ENCODE measurements around the gene MCF2L2. TPM values are rescaled to one million over a fixed set of nuclear protein-coding genes. Genes with fewer than 3 reads are reported as not detected.

Gene MCF2L2
- total and polyA plus RNA-seq, 2 donors (not counting 3 experiments of a cell fraction or from before 2014, with no cell fraction given), result 0.15 to 1.1 TPM

GRCh38 chr3:183284570-183284969, 143.8 kb downstream of the MCF2L2 start:
- Histone ChIP-seq H3K36me3 (ENCODE audit: control insufficient read depth in 2 of 2, extremely low read depth in 1 of 2, insufficient read depth in 2 of 2, low read length in 2 of 2) (no peaks in the 10 kb centered on the region), H3K27me3 (ENCODE audit: control insufficient read depth in 2 of 2, insufficient read depth in 2 of 2, low read length in 2 of 2) (no peaks in the 10 kb centered on the region), H3K79me2 (ENCODE audit: control insufficient read depth, insufficient read depth, low read length) (no peaks in the 10 kb centered on the region), H3K4me3 (replicated peaks in 1 of 3; ENCODE audit: insufficient read depth in 1 of 3, low read depth in 1 of 3, low read length in 3 of 3) (no peak overlapping the region), H3K27ac (ENCODE audit: insufficient read depth, low read depth, low read length) (peak overlapping the region; percentile 91), H3K9me1 (replicated peaks; ENCODE audit: control insufficient read depth, extremely low read depth, insufficient read depth, low read length) (no peaks in the 10 kb centered on the region), H3K4me2 (ENCODE audit: insufficient read depth, low read length) (no peak overlapping the region), H2AFZ (ENCODE audit: low read depth, low read length) (no peak overlapping the region), H3K4me1 (ENCODE audit: control insufficient read depth, extremely low read depth, insufficient read depth, low read length) (peaks cover 30% of the 10 kb centered on the region), H3K9me3 (replicated peaks; ENCODE audit: control insufficient read depth, insufficient read depth, low read length) (no peaks in the 10 kb centered on the region), H3K9ac (replicated peaks; ENCODE audit: extremely low read depth, insufficient read depth, low read length) (no peak overlapping the region), H4K20me1 (replicated peaks; ENCODE audit: control insufficient read depth, extremely low read depth, insufficient read depth, low read length) (no peaks in the 10 kb centered on the region)
- dilution Hi-C loops (cut with MboI; ENCODE audit: extremely low pct_ligation_motif_present, low sequenced_read_pairs) (no loop called here), intact Hi-C loops (cut with micrococcal nuclease) (loop anchor here (2.0 kb wide), 1 partner anchor 162 kb away; no protein-coding TSS in a partner anchor)
- CTCF ChIA-PET, result interaction anchor here (1.3 to 3.2 kb wide), 9 partner anchors 10 to 100 kb away, joined by 3 to 30 read pairs (median 9); no protein-coding TSS in a partner anchor
- POLR2A ChIA-PET, result interaction anchor here (1.0 kb wide), 1 partner anchor 100 kb away, joined by 4 read pairs; no protein-coding TSS in a partner anchor
- TF ChIP-seq POLR2AphosphoS5 (IDR thresholded peaks at IDR 0.05; ENCODE audit: insufficient read depth, low read depth, low read length), result no peak
- TF ChIP-seq JUN (IDR thresholded peaks at IDR 0.05; ENCODE audit: borderline replicate concordance, insufficient read depth, insufficient read length, low read depth), result no peak
- no peak for TF ChIP-seq MAX (IDR thresholded peaks at IDR 0.05; ENCODE audit: insufficient read depth, insufficient read length)
- no peak for TF ChIP-seq EZH2 (IDR thresholded peaks at IDR 0.05; ENCODE audit: borderline replicate concordance, low read depth, low read length, severe bottlenecking)
- TF ChIP-seq GATA2 (IDR thresholded peaks at IDR 0.05; ENCODE audit: insufficient read depth, insufficient read length, low read depth, low read length), result no peak
- TF ChIP-seq POLR2A (IDR thresholded peaks at IDR 0.05; ENCODE audit: low read depth, low read length), result no peak
- no peak for TF ChIP-seq FOS (IDR thresholded peaks at IDR 0.05; ENCODE audit: borderline replicate concordance, insufficient read depth, low read length)
- TF ChIP-seq CTCF (IDR thresholded peaks at IDR 0.05; ENCODE audit: extremely low read depth in 1 of 2, insufficient read depth in 1 of 2, low read depth in 1 of 2, low read length in 2 of 2), result no peak
- no peak for TF ChIP-seq MYC (IDR thresholded peaks at IDR 0.05; ENCODE audit: low read depth, low read length)
- FAIRE-seq (no peak), DNase-seq (ENCODE audit: low read depth, low spot score) (no peak)
- BruUV-seq (replicated peaks), result no TSS peak
